ENCODE results near the gene FOXP1.

DNA sequence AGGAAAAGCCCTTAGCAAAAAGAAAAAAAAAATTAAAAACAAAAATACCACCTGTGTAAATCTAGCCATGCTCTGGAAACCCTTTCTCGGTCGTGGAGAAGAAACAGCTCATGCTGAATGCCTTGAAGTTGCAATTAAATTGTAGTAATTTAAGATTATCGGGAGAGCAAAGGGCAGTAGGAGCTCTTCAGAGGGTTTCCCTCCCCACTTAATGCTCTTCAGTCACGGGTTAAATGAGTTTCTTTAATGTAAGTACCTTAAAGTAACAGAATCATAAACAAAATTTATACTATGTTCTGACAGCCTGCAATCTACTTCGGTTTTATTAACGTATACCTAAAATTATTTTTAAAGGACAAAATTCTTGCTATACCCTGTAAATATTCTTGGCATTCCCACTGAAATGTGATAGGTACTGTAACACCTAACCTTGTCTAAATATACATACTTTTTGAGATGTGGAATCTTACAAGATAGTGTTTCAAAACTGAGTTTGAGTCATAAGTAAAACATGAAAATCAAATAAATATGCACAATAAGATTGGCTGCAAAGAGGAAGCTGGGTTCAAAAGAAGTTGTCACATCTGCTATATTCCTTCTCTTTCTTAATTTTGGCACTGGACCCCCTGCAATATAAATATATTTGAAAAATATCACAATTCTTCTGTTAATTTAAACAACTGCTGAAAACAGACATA is 5.3 kb downstream of the FOXP1 start:
- TF ChIP-seq, protein P1, sequence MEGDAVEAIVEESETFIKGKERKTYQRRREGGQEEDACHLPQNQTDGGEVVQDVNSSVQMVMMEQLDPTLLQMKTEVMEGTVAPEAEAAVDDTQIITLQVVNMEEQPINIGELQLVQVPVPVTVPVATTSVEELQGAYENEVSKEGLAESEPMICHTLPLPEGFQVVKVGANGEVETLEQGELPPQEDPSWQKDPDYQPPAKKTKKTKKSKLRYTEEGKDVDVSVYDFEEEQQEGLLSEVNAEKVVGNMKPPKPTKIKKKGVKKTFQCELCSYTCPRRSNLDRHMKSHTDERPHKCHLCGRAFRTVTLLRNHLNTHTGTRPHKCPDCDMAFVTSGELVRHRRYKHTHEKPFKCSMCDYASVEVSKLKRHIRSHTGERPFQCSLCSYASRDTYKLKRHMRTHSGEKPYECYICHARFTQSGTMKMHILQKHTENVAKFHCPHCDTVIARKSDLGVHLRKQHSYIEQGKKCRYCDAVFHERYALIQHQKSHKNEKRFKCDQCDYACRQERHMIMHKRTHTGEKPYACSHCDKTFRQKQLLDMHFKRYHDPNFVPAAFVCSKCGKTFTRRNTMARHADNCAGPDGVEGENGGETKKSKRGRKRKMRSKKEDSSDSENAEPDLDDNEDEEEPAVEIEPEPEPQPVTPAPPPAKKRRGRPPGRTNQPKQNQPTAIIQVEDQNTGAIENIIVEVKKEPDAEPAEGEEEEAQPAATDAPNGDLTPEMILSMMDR (IDR thresholded peaks at IDR 0.05): no peak
- no peak for TF ChIP-seq POLR2AphosphoS5 (IDR thresholded peaks at IDR 0.05)
